Brain microvascular endothelial cell (primary cell): ENCODE data around the gene GLRA3.

Experiments
- DNase-seq: peaks from one replicate; pipeline ENCODE4 v3.0.0-alpha.2; 2020
- H3K27ac ChIP-seq: fragments of 250-450 bp; sonication (Bioruptor Pico); 2 replicates; pipeline ENCODE4 v1.5.1; 2020; ENCODE audit warnings: mild to moderate bottlenecking, moderate library complexity
- H3K27me3 ChIP-seq: fragments of 250-450 bp; sonication (Bioruptor Pico); replicated peaks from 2 replicates; pipeline ENCODE4 v1.5.1; 2020; ENCODE audit warnings: mild to moderate bottlenecking
- H3K36me3 ChIP-seq: fragments of 250-450 bp; sonication (Bioruptor Pico); replicated peaks from 2 replicates; pipeline ENCODE4 v1.5.1; 2020; ENCODE audit warnings: mild to moderate bottlenecking
- H3K4me3 ChIP-seq: 2 replicates; pipeline ENCODE4 v1.5.1; 2011; ENCODE audit warnings: low read depth, mild to moderate bottlenecking, control low read depth, low read length, moderate library complexity
- CTCF ChIP-seq: IDR thresholded peaks from 2 replicates; pipeline ENCODE4 v1.5.1; 2011; ENCODE audit warnings: low read depth, mild to moderate bottlenecking, moderate library complexity, low read length, control low read depth, inconsistent platforms; ENCODE audit errors: missing control alignments
- in situ Hi-C: cut with HindIII; loops from 2 replicates; pipeline ENCODE4 v1.10.0; 2017; ENCODE audit warnings: low sequenced_read_pairs, low pct_ligation_motif_present

The GLRA3 gene

GRCh38 chr4:174856926-174857800 is 28.1 kb upstream of the GLRA3 start:
- in situ Hi-C loops: no loop called here
- DNase-seq: no peak

GRCh38 chr4:174855050-174855449 is 26.0 kb upstream of the GLRA3 start:
- in situ Hi-C loops: no loop called here
- no peak overlapping the region for H3K27ac ChIP-seq
- no peaks in the 10 kb centered on the region for H3K27me3 ChIP-seq
- no peak for DNase-seq
- H3K36me3 ChIP-seq: no peaks in the 10 kb centered on the region
- TF ChIP-seq CTCF: no peak
- no peak overlapping the region for H3K4me3 ChIP-seq

More at GRCh38 chr4:174856926-174857800, 28.1 kb upstream of the GLRA3 start:
- H3K27me3 ChIP-seq: no peaks in the 10 kb centered on the region
- no peak for TF ChIP-seq CTCF
- no peak overlapping the region for H3K27ac ChIP-seq
- H3K4me3 ChIP-seq: no peak overlapping the region
- H3K36me3 ChIP-seq: no peaks in the 10 kb centered on the region

- Histone ChIP-seq H3K4me3 (no peak overlapping the region), H3K27ac (no peak overlapping the region), H3K36me3 (no peaks in the 10 kb centered on the region), H3K27me3 (no peaks in the 10 kb centered on the region)
- in situ Hi-C loops: no loop called here
- TF ChIP-seq CTCF: no peak
- no peak for DNase-seq
Measured at GRCh38 chr4:174853629-174854028, 24.6 kb upstream of the GLRA3 start.

DNA sequence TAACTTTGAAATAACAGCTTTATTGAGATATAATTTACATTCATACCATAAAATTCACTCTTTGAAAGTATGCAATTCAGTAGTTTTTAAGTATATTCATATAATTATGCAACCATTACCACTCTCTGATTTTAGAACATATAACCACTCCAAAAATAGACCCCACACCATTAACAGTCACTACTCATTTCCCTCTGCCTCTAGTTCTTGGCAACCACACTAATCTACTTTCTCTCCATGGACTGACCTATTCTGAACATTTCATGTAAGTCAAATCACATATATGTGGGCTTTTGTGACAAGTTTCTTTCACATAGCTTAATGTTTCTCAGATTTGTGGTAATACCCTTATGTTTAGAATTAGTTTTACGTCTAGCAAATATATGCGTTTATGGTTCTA is 19.5 kb upstream of the GLRA3 start:
- in situ Hi-C loops: no loop called here
- H3K27me3 ChIP-seq: no peaks in the 10 kb centered on the region
- no peak for TF ChIP-seq CTCF
- H3K36me3 ChIP-seq: no peaks in the 10 kb centered on the region
- no peak for DNase-seq
- no peak overlapping the region for H3K4me3 ChIP-seq
- no peak overlapping the region for H3K27ac ChIP-seq

- H3K27ac ChIP-seq: no peak overlapping the region
- H3K4me3 ChIP-seq: no peak overlapping the region
- no peak for DNase-seq
- no peak for TF ChIP-seq CTCF
- no peaks in the 10 kb centered on the region for H3K36me3 ChIP-seq
- in situ Hi-C loops: no loop called here
- H3K27me3 ChIP-seq: no peaks in the 10 kb centered on the region
Measured at GRCh38 chr4:174847801-174848427, 18.9 kb upstream of the GLRA3 start.

- no peak for TF ChIP-seq CTCF
- no peak for DNase-seq
- Histone ChIP-seq H3K27me3 (no peaks in the 10 kb centered on the region), H3K4me3 (no peak overlapping the region), H3K36me3 (no peaks in the 10 kb centered on the region), H3K27ac (no peak overlapping the region)
- in situ Hi-C loops: no loop called here
Measured at GRCh38 chr4:174835536-174835935, 6.5 kb upstream of the GLRA3 start.
